GM10266 (cell line): ENCODE results near the gene ZC3H15.
"Not testable (repeated sequence)": the region's sequence is repeated elsewhere in the genome, so short reads cannot be mapped to it uniquely, and the experiment has no call there.

Experiments
- DNase-seq: peaks from one replicate; pipeline ENCODE4 v3.0.0; 2012; ENCODE audit errors: extremely low spot score
- CTCF ChIP-seq: IDR thresholded peaks from 2 replicates; pipeline ENCODE4 v1.5.1; 2012; ENCODE audit warnings: mild to moderate bottlenecking, low read depth; ENCODE audit not compliant: control insufficient read depth, insufficient read depth; ENCODE audit errors: missing control alignments

Gene ZC3H15

DNA sequence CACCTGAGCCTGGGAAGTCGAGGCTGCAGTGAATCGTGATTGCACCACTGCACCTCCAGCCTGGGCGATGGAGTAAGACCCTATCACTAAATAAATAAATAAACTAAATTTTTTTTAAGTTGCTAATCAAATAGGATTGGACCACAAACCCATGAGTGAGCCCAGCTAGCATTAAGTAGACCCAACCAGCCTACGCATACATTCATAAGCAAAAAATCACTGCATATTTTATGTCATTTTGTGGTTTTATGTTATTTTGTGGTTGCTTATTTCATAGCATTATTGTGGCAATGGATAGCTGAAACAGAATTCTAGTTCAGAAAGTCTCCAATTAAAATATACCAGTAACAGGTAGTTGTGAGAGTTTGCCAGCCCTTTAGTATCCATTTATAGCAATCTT lies 29.1 kb upstream of the ZC3H15 start:
- TF ChIP-seq CTCF, result no peak
- no peak for DNase-seq

- no peak for TF ChIP-seq CTCF
- DNase-seq, result no peak
Measured at GRCh38 chr2:186457908-186458307, 28.2 kb upstream of the ZC3H15 start.

DNA sequence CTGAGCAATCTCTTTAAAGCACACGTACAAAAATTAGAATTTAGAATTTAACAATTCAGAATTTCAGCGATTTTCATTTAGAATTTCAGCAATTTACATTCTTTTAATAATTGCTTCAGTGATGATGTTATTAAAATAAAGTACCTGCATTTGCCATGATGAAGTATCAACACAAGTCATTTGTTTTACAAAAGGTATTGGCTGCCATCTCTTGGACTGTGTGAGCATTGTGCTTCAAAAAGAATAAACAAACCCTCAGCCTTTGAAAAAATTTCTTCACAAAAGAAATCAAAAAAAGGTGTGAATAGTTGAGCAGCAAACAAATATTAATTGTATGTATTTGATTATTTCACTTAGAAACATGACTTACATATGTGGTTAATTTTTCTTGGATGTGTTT lies 27.1 kb upstream of the ZC3H15 start:
- TF ChIP-seq CTCF, result peak; percentile 17
- DNase-seq, result no peak

- DNase-seq, result no peak
Measured at GRCh38 chr2:186460465-186460864, 25.6 kb upstream of the ZC3H15 start.

GRCh38 chr2:186466743-186467142 lies 19.3 kb upstream of the ZC3H15 start:
- DNase-seq, result no peak
- TF ChIP-seq CTCF, result no peak

More at GRCh38 chr2:186460465-186460864, 25.6 kb upstream of the ZC3H15 start:
- TF ChIP-seq CTCF, result peak; percentile 50

GRCh38 chr2:186467421-186467820 lies 18.6 kb upstream of the ZC3H15 start:
- no peak for DNase-seq
- no peak for TF ChIP-seq CTCF

DNA sequence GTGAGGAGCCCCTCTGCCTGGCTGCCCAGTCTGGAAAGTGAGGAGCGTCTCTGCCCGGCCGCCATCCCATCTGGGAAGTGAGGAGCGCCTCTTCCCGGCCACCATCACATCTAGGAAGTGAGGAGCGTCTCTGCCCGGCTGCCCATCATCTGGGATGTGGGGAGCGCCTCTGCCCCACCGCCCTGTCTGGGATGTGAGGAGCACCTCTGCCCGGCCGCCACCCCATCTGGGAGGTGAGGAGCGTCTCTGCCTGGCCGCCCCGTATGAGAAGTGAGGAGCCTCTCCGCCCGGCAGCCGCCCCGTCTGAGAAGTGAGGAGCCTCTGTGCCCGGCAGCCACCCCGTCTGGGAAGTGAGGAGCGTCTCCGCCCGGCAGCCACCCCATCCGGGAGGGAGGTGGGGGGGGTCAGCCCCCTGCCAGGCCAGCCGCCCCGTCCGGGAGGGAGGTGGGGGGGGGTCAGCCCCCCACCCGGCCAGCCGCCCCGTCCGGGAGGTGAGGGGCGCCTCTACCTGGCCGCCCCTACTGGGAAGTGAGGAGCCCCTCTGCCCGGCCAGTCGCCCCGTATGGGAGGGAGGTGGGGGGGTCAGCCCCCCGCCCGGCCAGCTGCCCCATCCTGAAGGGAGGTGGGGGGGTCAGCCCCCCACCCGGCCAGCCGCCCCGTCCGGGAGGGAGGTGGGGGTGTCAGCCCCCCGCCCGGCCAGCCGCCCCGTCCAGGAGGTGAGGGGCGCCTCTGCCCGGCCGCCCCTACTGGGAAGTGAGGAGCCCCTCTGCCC lies 13.2 kb upstream of the ZC3H15 start:
- DNase-seq, result not testable (repeated sequence)

DNA sequence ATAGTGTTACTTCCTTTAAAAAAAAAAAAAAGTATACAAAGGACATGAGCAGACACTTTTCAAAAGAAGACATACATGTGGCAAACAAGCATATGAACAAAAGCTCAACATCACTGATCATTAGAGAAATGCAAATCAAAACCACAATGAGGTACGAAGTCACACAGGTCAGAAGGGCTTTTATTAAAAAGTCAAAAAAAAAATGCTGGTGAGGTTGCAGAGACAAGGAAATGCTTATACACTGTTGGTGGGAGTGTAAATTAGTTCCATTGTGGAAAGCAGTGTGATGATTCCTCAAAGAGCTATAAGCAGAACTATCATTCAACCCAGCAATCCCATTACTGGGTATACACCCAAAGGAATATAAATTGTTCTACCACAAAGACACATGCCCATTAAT lies 11.8 kb upstream of the ZC3H15 start:
- DNase-seq, result not testable (repeated sequence)
